Astrocyte of the spinal cord (primary cell): ENCODE results near the gene ZNF502.

ENCODE experiments used
- DNase-seq: peaks from one replicate; pipeline ENCODE4 v3.0.0; 2011; ENCODE audit warnings: low read depth, low spot score
- H3K4me3 ChIP-seq: 2 replicates; pipeline ENCODE4 v1.5.1; 2011; ENCODE audit warnings: low read depth, mild to moderate bottlenecking, low read length, moderate library complexity
- in situ Hi-C: cut with HindIII; loops from 2 replicates; pipeline ENCODE4 v1.10.0; 2017; ENCODE audit warnings: low sequenced_read_pairs
- TF ChIP-seq, protein P1 (sequence below): IDR thresholded peaks from 2 replicates; pipeline ENCODE4 v1.5.1; 2012; ENCODE audit warnings: low read depth, mild to moderate bottlenecking, low read length, inconsistent platforms

ZNF502 gene

GRCh38 chr3:44680921-44681455 lies 31.5 kb upstream of the ZNF502 start:
- TF ChIP-seq, protein P1, sequence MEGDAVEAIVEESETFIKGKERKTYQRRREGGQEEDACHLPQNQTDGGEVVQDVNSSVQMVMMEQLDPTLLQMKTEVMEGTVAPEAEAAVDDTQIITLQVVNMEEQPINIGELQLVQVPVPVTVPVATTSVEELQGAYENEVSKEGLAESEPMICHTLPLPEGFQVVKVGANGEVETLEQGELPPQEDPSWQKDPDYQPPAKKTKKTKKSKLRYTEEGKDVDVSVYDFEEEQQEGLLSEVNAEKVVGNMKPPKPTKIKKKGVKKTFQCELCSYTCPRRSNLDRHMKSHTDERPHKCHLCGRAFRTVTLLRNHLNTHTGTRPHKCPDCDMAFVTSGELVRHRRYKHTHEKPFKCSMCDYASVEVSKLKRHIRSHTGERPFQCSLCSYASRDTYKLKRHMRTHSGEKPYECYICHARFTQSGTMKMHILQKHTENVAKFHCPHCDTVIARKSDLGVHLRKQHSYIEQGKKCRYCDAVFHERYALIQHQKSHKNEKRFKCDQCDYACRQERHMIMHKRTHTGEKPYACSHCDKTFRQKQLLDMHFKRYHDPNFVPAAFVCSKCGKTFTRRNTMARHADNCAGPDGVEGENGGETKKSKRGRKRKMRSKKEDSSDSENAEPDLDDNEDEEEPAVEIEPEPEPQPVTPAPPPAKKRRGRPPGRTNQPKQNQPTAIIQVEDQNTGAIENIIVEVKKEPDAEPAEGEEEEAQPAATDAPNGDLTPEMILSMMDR, result no peak
- DNase-seq, result no peak
- H3K4me3 ChIP-seq, result no peak overlapping the region
- in situ Hi-C loops, result no loop called here

DNA sequence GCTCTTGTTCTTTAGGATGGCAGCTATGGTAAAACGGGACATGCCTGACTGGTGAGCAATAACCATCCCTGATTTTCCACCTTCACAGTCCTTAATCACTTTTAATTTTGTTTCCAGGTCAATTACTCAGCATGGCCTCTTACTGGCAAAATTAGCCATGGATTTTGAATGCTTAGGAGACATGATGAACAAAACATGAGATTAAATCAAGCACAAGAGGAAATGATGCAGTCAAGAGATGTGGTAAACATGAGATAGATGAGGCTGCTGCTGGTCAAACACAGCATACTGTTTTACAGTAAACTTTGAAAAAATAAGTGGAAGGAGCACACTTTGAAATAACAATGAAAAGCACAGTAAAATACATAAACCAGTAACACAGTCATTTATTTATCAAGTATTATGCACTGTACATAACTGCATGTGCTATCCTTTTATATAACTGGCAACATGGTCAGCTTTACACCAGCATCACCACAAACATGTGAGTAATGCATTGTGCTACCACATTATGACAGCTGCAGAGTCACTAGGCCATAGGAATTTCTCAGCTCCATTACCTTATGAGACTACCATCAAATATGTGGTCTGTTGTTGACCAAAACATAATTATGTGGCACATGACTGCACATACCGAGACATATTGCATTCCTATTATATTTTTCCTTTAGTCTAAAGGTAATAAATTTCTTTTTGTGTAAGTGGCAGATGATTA lies 30.1 kb upstream of the ZNF502 start:
- TF ChIP-seq, protein P1, result no peak
- peak; percentile 44 for DNase-seq
- no peak overlapping the region for H3K4me3 ChIP-seq
- in situ Hi-C loops, result no loop called here

DNA sequence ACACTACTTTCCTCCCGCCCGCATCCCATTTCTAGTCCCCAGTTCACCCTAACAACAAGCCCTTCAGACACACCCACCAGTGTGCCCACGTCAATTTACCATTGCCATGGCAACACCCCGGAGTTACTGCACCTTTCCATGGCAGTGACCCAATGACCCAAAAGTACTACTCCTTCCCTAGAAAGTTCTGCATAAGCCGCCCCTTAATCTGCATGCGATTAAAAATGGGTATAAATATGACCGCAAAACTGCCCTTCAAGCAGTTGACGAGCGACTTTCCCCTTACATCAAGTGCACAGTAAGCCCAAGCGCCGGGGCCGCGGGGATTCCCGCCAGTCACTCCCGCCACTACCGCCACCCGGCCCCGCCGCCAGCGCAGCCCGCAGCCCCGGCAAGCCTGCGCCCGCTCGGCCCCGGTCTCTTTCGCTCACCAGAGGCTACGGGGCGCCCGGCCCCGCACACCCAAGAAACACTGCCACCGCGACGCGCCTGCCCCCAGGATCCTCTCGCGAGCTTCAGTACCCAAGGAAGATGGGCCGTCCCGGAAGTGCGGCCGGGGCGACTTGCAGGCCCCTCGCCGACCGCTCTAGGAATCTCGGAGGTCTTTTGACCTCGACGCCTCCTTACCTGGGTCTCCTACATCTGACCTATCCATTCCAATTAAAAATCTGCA lies 27.2 kb upstream of the ZNF502 start:
- DNase-seq, result peak; percentile 88
- in situ Hi-C loops, result no loop called here
- H3K4me3 ChIP-seq, result peak overlapping the region; percentile 57
- TF ChIP-seq, protein P1, result no peak

GRCh38 chr3:44687898-44688297 lies 24.6 kb upstream of the ZNF502 start:
- H3K4me3 ChIP-seq, result no peak overlapping the region
- in situ Hi-C loops, result no loop called here
- TF ChIP-seq, protein P1, result no peak
- no peak for DNase-seq

DNA sequence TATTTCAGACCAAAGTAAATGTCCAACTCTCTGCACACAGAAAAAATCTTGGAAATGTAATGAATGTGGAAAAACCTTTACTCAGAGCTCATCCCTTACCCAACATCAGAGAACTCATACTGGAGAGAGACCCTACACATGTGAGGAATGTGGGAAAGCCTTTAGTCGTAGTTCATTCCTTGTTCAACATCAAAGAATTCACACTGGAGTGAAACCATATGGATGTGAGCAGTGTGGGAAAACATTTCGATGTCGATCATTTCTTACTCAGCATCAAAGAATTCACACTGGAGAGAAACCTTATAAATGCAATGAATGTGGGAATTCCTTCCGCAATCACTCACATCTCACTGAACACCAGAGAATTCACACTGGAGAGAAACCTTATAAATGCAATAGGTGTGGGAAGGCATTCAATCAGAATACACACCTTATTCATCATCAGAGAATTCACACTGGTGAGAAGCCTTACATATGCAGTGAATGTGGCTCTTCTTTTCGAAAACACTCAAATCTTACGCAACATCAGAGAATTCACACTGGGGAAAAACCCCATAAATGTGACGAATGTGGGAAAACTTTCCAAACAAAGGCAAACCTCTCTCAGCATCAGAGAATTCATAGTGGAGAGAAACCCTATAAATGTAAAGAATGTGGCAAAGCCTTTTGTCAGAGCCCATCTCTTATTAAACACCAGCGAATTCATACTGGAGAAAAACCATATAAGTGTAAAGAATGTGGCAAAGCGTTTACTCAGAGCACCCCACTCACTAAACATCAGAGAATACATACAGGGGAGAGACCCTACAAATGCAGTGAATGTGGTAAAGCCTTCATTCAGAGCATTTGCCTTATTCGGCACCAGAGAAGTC lies 9.0 kb downstream of the ZNF502 start:
- in situ Hi-C loops, result no loop called here

DNA sequence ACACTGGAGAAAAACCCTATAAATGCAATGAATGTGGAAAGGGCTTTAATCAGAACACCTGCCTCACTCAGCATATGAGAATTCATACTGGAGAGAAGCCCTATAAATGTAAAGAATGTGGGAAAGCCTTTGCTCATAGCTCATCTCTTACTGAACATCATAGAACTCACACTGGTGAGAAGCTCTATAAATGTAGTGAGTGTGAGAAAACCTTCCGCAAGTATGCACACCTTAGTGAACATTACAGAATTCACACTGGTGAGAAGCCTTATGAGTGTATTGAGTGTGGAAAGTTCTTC lies 9.6 kb downstream of the ZNF502 start:
- TF ChIP-seq, protein P1, result no peak
- DNase-seq, result no peak
- H3K4me3 ChIP-seq, result no peak overlapping the region
- in situ Hi-C loops, result no loop called here

More for the DNA sequence above, 9.0 kb downstream of the ZNF502 start:
- TF ChIP-seq, protein P1, result no peak
- DNase-seq, result peak; percentile 15
- H3K4me3 ChIP-seq, result no peak overlapping the region
